NCI-H187 treated with DMSO at 0.1 percent for 48 hours (cell line): Measurements from ENCODE around the gene MYLK2.

Source experiments
- DNase-seq: peaks from one replicate; lab custom pipeline; 2025; lab: John Stamatoyannopoulos, UW

Gene MYLK2

GRCh38 chr20:31835977-31836852 is 17.1 kb downstream of the MYLK2 start:
- no peak for DNase-seq

- no peak for DNase-seq
Observed at GRCh38 chr20:31836853-31837608, 17.9 kb downstream of the MYLK2 start.

- DNase-seq = no peak
Observed at GRCh38 chr20:31837896-31838397, 18.8 kb downstream of the MYLK2 start.

GRCh38 chr20:31838646-31839292 is 19.6 kb downstream of the MYLK2 start:
- DNase-seq = no peak

GRCh38 chr20:31839782-31840487 is 20.8 kb downstream of the MYLK2 start:
- DNase-seq = no peak

GRCh38 chr20:31840906-31841816 is 22.0 kb downstream of the MYLK2 start:
- DNase-seq = no peak

GRCh38 chr20:31841928-31842327 is 22.8 kb downstream of the MYLK2 start:
- no peak for DNase-seq

- no peak for DNase-seq
Observed at GRCh38 chr20:31842471-31843157, 23.5 kb downstream of the MYLK2 start.

- no peak for DNase-seq
Observed at GRCh38 chr20:31843288-31843687, 24.1 kb downstream of the MYLK2 start.

- no peak for DNase-seq
Observed at GRCh38 chr20:31843881-31844280, 24.7 kb downstream of the MYLK2 start.

- no peak for DNase-seq
Observed at GRCh38 chr20:31844737-31845299, 25.7 kb downstream of the MYLK2 start.

- DNase-seq = no peak
Observed at GRCh38 chr20:31845300-31845863, 26.2 kb downstream of the MYLK2 start, which contains the start of gene FOXS1. FOXS1 (minus strand) TSS chr20:31845604; CDS start chr20:31845542, 62 bp downstream.

GRCh38 chr20:31846793-31847138 is 27.6 kb downstream of the MYLK2 start:
- DNase-seq = no peak

- DNase-seq = no peak
Observed at GRCh38 chr20:31848088-31848999, 29.2 kb downstream of the MYLK2 start.

- DNase-seq = no peak
Observed at GRCh38 chr20:31849306-31849930, 30.3 kb downstream of the MYLK2 start.

GRCh38 chr20:31851240-31851955 is 32.2 kb downstream of the MYLK2 start:
- no peak for DNase-seq

- DNase-seq = no peak
Observed at GRCh38 chr20:31853481-31853880, 34.3 kb downstream of the MYLK2 start.
